ENCODE data around the gene SHANK3.

GRCh38 chr22:50696251-50696798 is 23.7 kb downstream of the SHANK3 start:
- TF ChIP-seq CTCF (IDR thresholded peaks at IDR 0.05) (no peak), POLR2A (IDR thresholded peaks at IDR 0.05) (no peak)
